B cell (primary cell): Measurements from ENCODE around the gene MBIP. TPM values are rescaled to one million over a fixed set of nuclear protein-coding genes. Genes with fewer than 3 reads are reported as not detected.

ENCODE experiments used
- ATAC-seq: fragments of 200-7000 bp; cut with Tn5 transposase; one replicate; pipeline ENCODE4 v1.10.0; 2021; ENCODE audit warnings: low read depth, mild to moderate bottlenecking, moderate number of reproducible peaks, moderate library complexity
- CTCF ChIA-PET: fragments of 350-600 bp; sonication (Branson Sonifier 250); formaldehyde crosslinking; loops from one replicate; lab custom pipeline; 2021; ENCODE audit warnings: antibody characterized with exemption, inconsistent platforms; lab: Charles Lee
- POLR2A ChIA-PET: fragments of 350-600 bp; sonication (Branson Sonifier 250); formaldehyde crosslinking; loops from one replicate; lab custom pipeline; 2021; ENCODE audit warnings: antibody characterized with exemption; lab: Charles Lee
- DNase-seq: peaks from one replicate; pipeline ENCODE4 v3.0.0; 2013
- H2AFZ ChIP-seq: 2 replicates; pipeline ENCODE4 v1.6.1; 2012; ENCODE audit warnings: mild to moderate bottlenecking, low read depth, low read length; ENCODE audit not compliant: insufficient read depth, poor library complexity, severe bottlenecking
- H3K27ac ChIP-seq, 2 donors: 1 replicate in 1 of 2; 2 replicates in 1 of 2; pipeline ENCODE4 v1.5.1; 2012 to 2013; ENCODE audit warnings: low read length in 2 of 2, mild to moderate bottlenecking in 2 of 2, moderate library complexity in 1 of 2
- H3K27me3 ChIP-seq, 4 experiments: fragments of 200-600 bp in 1 of 4; sonication (generic) in 1 of 4; replicated peaks in 1 of 4; 1 replicate in 2 of 4; 2 replicates in 2 of 4; pipeline versions ENCODE4 v1.6.1 to v1.7.0; 2013 to 2016; ENCODE audit warnings: low read length in 3 of 4, mild to moderate bottlenecking in 2 of 4, mixed read lengths in 1 of 4, moderate library complexity in 1 of 4; ENCODE audit not compliant: insufficient read depth in 4 of 4, control insufficient read depth in 3 of 4; ENCODE audit errors: control extremely low read depth in 1 of 4
- H3K36me3 ChIP-seq, 2 experiments: replicated peaks in 1 of 2; 1 replicate in 1 of 2; 2 replicates in 1 of 2; pipeline versions ENCODE4 v1.6.1 to v1.7.1; 2013; ENCODE audit warnings: low read length in 1 of 2; ENCODE audit not compliant: insufficient read depth in 2 of 2, control insufficient read depth in 1 of 2; ENCODE audit errors: control extremely low read depth in 1 of 2, extremely low read depth in 1 of 2
- H3K4me1 ChIP-seq, 2 donors: fragments of 200-600 bp in 1 of 2; sonication (generic) in 1 of 2; 1 replicate in 1 of 2; 2 replicates in 1 of 2; pipeline versions ENCODE4 v1.5.1 to v1.6.1; 2013 to 2017; ENCODE audit warnings: low read length in 2 of 2; ENCODE audit not compliant: control insufficient read depth in 2 of 2, insufficient read depth in 2 of 2
- H3K4me2 ChIP-seq: replicated peaks from 2 replicates; pipeline ENCODE3; 2012; ENCODE audit warnings: mild to moderate bottlenecking, low read depth, low read length; ENCODE audit not compliant: poor library complexity, severe bottlenecking
- H3K4me3 ChIP-seq, 5 experiments: fragments of 200-600 bp in 1 of 5; sonication (generic) in 1 of 5; 1 replicate in 3 of 5; 2 replicates in 2 of 5; pipeline versions ENCODE4 v1.5.1 to v1.7.0; 2011 to 2016; ENCODE audit warnings: low read length in 4 of 5, mild to moderate bottlenecking in 4 of 5, low read depth in 2 of 5, control low read depth in 1 of 5, moderate library complexity in 1 of 5; ENCODE audit not compliant: insufficient read depth in 1 of 5; ENCODE audit errors: control extremely low read depth in 1 of 5, extremely low read depth in 1 of 5
- H3K79me2 ChIP-seq: fragments of 200-600 bp; sonication (generic); one replicate; pipeline ENCODE4 v1.6.0; 2016; ENCODE audit warnings: low read length; ENCODE audit not compliant: control insufficient read depth, insufficient read depth
- H3K9ac ChIP-seq: fragments of 200-600 bp; sonication (generic); 2 replicates; pipeline ENCODE4 v1.6.1; 2017; ENCODE audit warnings: mild to moderate bottlenecking, low read length, moderate library complexity
- H3K9me3 ChIP-seq, 3 donors: one replicate each; pipeline versions ENCODE4 v1.6.1 to v1.7.1; 2013; ENCODE audit warnings: low read length in 2 of 3; ENCODE audit not compliant: control insufficient read depth in 2 of 3, insufficient read depth in 1 of 3; ENCODE audit errors: control extremely low read depth in 1 of 3
- H4K20me1 ChIP-seq: 2 replicates; pipeline ENCODE4 v1.6.0; 2012; ENCODE audit warnings: mild to moderate bottlenecking, low read length; ENCODE audit not compliant: insufficient read depth, control insufficient read depth, poor library complexity, severe bottlenecking
- H3K27ac Mint-ChIP-seq: one replicate; pipeline ENCODE4 v1.8.0; 2021; ENCODE audit warnings: mixed read lengths
- H3K27me3 Mint-ChIP-seq: one replicate; pipeline ENCODE4 v1.8.0; 2021; ENCODE audit warnings: mixed read lengths
- H3K4me1 Mint-ChIP-seq: one replicate; pipeline ENCODE4 v1.8.0; 2021; ENCODE audit warnings: mixed read lengths
- H3K4me3 Mint-ChIP-seq: one replicate; pipeline ENCODE4 v1.8.0; 2021; ENCODE audit warnings: mixed read lengths
- H3K9me3 Mint-ChIP-seq: one replicate; pipeline ENCODE4 v1.8.0; 2022; ENCODE audit warnings: mixed read lengths; ENCODE audit not compliant: insufficient read depth
- EZH2 ChIP-seq: IDR thresholded peaks from 2 replicates; pipeline ENCODE4 v1.6.1; 2012; ENCODE audit warnings: borderline replicate concordance, low read depth, mild to moderate bottlenecking, moderate library complexity, low read length; ENCODE audit not compliant: insufficient read depth, poor library complexity, severe bottlenecking
- WGBS: methylation state at CpG from one replicate; pipeline ENCODE4 v1.1.5; 2013; ENCODE audit warnings: missing lambda C conversion rate; ENCODE audit not compliant: insufficient coverage; 5-methylcytosine and 5-hydroxymethylcytosine counted together
- intact Hi-C: fragments of 100-400 bp; cut with micrococcal nuclease; formaldehyde crosslinking; loops from one replicate; pipeline ENCODE4 v1.10.0; 2022
- polyA plus RNA-seq: library from polyadenylated mRNA; depleted of rRNA; stranded (reverse); fragments of >200 nt; gene quantifications from 2 replicates; pipeline ENCODE4 v1.2.3, GENCODE V29; 2012
- total RNA-seq, 2 donors: library from RNA; stranded (reverse); fragments of 120-200 nt in 1 of 2; gene quantifications; 1 replicate in 1 of 2; 2 replicates in 1 of 2; pipeline versions ENCODE4 v1.2.3 to v1.2.4, GENCODE V29; 2013 to 2022
- TF ChIP-seq, protein P1 (sequence below): fragments of 200-600 bp; IDR thresholded peaks from one replicate; pipeline ENCODE4 v1.8.0; 2022; ENCODE audit warnings: antibody characterized with exemption, mild to moderate bottlenecking

Gene MBIP
- total and polyA plus RNA-seq, 2 donors (not counting 1 experiment from before 2014, with no cell fraction given) = 9.3 to 20.8 TPM

DNA sequence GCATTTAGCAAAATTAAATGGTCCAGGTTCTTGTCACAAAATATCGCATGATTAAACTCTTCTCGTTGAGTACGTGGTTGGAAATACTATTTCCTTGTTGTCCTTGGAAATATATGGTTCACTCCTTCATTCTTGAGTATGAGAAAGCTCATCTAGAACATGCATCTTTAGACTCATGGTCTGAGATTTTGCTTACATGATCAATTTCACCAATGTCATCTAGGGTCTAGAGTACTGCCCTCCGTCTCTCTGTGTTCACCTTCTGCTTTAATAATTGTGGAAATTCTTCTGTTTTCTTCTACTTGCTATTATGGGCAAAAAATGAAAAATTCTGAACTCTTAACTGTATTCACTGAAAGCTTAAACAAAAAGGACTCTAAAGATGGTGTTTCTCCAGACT lies 25.9 kb downstream of the MBIP start:
- H3K27me3 Mint-ChIP-seq = no peaks in the 10 kb centered on the region
- Histone ChIP-seq H2AFZ (no peak overlapping the region), H3K36me3 (peaks cover 5 to 19% of the 10 kb centered on the region in 2 experiments), H3K4me1 (no peaks in the 10 kb centered on the region), H3K4me2 (no peak overlapping the region), H3K79me2 (no peaks in the 10 kb centered on the region), H3K27ac (no peak overlapping the region), H3K9ac (no peak overlapping the region), H3K9me3 (no peaks in the 10 kb centered on the region), H3K27me3 (no peaks in the 10 kb centered on the region), H3K4me3 (no peak overlapping the region), H4K20me1 (no peaks in the 10 kb centered on the region)
- DNase-seq (no peak), ATAC-seq (no peak)
- no peak for TF ChIP-seq EZH2
- TF ChIP-seq, protein P1, sequence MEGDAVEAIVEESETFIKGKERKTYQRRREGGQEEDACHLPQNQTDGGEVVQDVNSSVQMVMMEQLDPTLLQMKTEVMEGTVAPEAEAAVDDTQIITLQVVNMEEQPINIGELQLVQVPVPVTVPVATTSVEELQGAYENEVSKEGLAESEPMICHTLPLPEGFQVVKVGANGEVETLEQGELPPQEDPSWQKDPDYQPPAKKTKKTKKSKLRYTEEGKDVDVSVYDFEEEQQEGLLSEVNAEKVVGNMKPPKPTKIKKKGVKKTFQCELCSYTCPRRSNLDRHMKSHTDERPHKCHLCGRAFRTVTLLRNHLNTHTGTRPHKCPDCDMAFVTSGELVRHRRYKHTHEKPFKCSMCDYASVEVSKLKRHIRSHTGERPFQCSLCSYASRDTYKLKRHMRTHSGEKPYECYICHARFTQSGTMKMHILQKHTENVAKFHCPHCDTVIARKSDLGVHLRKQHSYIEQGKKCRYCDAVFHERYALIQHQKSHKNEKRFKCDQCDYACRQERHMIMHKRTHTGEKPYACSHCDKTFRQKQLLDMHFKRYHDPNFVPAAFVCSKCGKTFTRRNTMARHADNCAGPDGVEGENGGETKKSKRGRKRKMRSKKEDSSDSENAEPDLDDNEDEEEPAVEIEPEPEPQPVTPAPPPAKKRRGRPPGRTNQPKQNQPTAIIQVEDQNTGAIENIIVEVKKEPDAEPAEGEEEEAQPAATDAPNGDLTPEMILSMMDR = no peak
- H3K9me3 Mint-ChIP-seq = no peaks in the 10 kb centered on the region
- no peaks in the 10 kb centered on the region for H3K4me1 Mint-ChIP-seq
- no CpG with 5 or more reads among the region's 4 CpGs for WGBS
- CTCF ChIA-PET = no interaction called here
- no peak overlapping the region for H3K4me3 Mint-ChIP-seq
- H3K27ac Mint-ChIP-seq = no peak overlapping the region
- POLR2A ChIA-PET = no interaction called here
- intact Hi-C loops = no loop called here

DNA sequence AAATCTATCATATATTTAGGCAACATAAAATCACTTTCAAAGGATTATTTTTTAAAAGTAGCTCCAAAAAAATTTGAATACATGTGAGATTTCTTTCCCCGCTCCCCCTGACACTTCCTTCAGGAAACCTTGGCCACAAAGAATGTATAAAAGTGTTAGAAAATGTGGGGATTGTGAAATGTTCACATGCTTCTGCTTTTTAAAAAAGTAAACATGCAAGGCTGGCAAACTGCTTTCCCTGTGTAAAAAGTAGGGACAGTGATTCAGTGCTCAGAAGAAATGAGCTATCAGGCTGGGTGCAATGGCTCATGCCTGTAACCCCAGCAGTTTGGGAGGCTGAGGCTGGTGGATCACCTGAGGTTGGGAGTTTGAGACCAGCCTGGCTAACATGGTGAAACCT lies 26.6 kb downstream of the MBIP start:
- H3K4me1 Mint-ChIP-seq = no peaks in the 10 kb centered on the region
- no peaks in the 10 kb centered on the region for H3K9me3 Mint-ChIP-seq
- intact Hi-C loops = no loop called here
- Histone ChIP-seq H4K20me1 (no peaks in the 10 kb centered on the region), H3K27ac (no peak overlapping the region), H3K27me3 (no peaks in the 10 kb centered on the region), H3K36me3 (peaks cover 5 to 16% of the 10 kb centered on the region in 2 experiments), H3K4me1 (no peaks in the 10 kb centered on the region), H2AFZ (no peak overlapping the region), H3K79me2 (no peaks in the 10 kb centered on the region), H3K4me2 (no peak overlapping the region), H3K9me3 (no peaks in the 10 kb centered on the region), H3K4me3 (no peak overlapping the region), H3K9ac (no peak overlapping the region)
- no peaks in the 10 kb centered on the region for H3K27me3 Mint-ChIP-seq
- H3K27ac Mint-ChIP-seq = no peak overlapping the region
- no CpG with 5 or more reads among the region's 1 CpG for WGBS
- H3K4me3 Mint-ChIP-seq = no peak overlapping the region
- CTCF ChIA-PET = no interaction called here
- ATAC-seq (no peak), DNase-seq (no peak)
- POLR2A ChIA-PET = no interaction called here
- TF ChIP-seq EZH2 = no peak
- TF ChIP-seq, protein P1 = no peak
